Forelimb muscle (tissue), 1 donor: ENCODE results near the gene CCND1. TPM values are rescaled to one million over a fixed set of nuclear protein-coding genes. Genes with fewer than 3 reads are reported as not detected.

Experiments
- DNase-seq: peaks from one replicate; pipeline ENCODE4 v3.0.0-alpha.2; 2013; ENCODE audit warnings: low read depth
- polyA plus RNA-seq: library from polyadenylated mRNA; unstranded; fragments of 120-200 nt; gene quantifications from one replicate; pipeline ENCODE4 v1.2.1, GENCODE V29; 2013; ENCODE audit not compliant: insufficient read length

CCND1 gene
- polyA plus RNA-seq, 1 donor = 72.4 TPM

DNA sequence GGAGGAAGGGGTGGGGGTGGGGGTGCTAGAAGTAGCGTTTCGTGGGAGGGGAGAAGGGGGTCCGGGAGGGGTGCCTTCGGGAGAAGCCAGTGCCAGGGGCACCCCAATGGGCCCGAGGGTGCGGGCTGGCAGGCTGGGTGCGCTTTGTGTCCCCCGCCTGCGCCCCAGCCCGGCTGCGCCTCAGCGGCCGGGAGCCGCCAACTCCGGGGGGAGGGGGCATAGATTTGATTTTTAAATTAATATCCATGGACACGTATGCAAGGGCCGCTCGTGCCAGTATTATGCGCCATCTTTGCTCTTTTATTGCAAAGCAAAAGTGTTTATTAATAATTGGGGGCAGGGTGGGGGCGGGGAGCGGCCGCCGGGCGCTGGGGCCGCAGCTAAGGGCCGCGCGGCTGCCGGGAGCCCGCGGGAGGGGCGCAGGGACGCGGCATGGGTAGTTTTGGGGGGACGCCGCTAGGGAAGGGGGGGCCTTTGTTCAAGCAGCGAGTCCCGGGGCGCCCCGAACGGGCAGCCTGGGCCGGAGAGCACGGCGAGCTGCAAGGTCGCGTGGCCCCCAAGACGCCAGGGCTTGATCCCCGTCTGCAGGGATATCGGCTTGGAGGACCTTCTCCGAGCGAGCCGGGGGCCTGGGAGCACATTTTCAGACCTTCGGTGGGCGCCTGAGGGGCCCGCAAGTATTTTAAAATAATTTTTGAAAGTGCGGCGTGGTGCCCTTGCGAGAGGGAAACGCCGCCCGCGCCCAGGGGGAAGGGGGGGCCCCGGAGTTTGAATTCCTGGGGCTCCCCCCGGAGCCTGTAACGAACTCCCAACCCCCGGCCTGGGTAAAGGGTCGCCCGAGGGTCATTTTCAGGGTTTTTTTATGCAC is 959 bp downstream of the CCND1 start:
- no peak for DNase-seq

- DNase-seq = no peak
These were observed 1.6 kb downstream of the CCND1 start for GRCh38 chr11:69642549-69642912.

DNA sequence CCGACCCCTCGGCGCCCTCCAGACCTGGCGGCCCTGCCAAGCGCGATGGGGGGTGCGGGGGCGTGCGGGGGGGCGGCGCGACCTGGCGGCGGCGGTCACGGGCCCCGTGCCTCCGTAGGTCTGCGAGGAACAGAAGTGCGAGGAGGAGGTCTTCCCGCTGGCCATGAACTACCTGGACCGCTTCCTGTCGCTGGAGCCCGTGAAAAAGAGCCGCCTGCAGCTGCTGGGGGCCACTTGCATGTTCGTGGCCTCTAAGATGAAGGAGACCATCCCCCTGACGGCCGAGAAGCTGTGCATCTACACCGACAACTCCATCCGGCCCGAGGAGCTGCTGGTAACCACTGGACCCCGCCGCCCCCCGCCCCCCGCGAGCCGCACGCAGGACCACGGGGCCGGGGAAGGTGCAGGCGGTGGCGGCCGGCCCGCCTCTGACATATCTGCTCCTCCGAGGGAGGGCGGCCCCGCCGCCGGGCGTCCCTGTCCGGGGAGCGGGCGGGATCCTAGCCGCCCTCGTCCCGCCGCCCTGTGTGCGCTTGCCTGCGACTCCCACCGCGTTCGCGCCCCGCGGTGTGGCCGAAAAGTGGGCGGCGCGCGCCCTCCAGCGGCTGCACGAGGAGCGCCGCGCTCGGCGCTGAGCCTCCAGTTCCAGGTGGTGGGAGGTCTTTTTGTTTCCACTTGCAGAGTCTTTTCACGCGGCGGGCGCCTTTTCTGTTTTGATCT is 2.1 kb downstream of the CCND1 start:
- DNase-seq = no peak

DNA sequence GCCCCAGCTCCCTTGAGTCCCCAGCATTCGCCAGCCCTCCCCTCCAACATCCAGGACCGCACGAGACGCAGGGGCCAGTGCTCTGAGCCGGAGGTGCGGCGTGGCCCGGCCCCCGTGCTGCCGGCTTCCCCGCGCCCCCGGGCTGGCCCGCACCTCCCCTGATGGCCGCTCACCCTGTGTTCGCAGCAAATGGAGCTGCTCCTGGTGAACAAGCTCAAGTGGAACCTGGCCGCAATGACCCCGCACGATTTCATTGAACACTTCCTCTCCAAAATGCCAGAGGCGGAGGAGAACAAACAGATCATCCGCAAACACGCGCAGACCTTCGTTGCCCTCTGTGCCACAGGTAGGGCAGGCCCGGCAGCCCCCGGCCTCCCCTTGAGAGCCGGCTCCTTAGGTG is 2.7 kb downstream of the CCND1 start:
- no peak for DNase-seq

DNA sequence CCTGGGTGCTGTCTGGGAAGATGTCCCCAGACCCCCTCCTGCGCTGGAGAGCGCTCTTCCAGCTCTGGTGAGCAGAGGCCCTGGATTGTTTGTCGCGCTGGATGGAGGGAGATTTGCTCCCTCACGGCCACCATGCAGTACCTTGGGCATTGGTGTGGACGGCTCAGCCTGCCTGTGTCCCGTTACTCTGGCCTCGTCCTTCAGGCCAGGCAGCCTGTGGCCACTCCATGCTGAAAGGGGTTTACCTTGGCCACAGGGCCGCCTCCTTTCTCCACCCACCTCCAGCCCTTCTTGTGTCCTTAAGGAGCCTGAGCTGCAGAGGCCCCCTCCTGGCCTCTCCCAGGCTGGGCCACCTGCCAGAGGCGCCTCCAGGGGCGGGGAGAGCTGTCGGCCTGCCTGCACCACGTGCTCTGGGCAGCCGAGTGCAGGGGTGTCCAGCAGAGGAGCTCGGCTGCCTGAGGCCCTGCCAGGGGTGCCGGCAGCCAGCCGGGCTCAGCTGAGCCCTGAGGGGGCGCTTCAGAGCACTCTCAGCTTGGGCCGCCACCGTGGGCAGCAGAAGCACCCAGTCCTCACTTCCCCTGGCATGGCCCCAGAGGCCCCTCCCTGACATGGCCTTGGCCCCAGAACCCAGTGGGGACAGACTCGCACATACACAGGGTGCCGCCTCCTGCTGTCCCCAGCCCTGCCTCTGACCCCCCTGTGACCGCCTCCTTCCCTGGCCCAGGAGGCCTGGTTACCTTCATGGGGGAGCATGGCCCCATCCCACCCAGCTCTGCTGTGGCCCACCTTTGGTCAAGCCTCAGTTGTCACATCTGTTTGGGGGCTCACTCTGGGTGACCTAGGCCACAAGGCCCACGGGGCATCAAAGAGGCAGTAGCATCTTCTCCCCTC is 3.4 kb downstream of the CCND1 start:
- no peak for DNase-seq

- no peak for DNase-seq
These were observed 4.2 kb downstream of the CCND1 start for GRCh38 chr11:69644962-69645675.

DNA sequence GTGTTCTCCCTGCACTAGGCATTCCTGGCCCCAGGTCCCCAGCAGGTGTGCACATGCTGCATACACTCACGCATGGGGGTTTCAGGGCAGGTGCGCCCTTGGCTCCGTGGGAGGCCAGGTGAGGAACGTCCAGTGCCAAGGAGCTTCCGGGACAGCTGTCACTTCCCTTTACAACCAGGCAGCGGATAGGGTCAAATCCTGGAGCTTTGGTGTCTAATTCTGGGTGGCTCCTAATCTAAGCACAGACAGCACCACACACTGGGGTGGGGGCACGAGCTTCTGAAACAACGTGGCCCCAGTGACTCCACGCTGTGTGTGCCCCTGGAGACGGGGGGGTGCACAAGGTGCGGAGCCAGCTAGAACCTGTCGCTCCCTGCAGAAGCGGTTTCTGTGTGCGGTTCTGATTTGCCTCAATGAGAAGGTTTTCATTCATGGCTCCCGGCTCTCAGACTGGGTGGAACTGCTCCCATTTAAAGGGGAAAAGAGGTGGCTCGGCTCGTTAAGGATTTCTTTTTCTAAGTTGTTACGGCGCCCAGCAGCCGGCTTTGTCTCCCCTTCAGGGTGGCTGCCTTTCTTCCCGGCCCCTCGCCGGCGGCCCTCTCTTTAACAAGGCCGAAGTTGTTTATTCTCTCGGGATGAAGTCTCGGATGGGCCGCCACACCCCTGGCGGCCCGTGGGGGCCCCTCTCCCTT is 5.0 kb downstream of the CCND1 start:
- no peak for DNase-seq

- DNase-seq = no peak
These were observed 5.8 kb downstream of the CCND1 start for GRCh38 chr11:69646493-69647389.

DNA sequence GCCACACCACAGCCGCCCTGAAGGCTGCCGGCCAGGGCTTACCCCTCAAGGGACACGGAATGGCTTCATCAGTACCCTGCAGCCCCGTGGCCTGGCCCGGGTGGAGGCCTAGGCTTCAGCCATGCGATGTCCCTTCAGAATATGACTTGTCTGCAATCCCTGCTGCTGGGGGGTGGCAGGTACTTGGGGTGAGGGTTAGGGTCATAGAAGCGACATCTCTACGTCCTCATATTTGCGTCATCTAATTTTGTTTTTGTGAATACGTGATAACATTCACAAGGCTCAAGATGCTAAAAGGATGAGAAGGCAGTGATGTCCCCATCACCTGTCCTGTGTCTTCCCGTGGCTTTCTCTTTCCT is 6.4 kb downstream of the CCND1 start:
- DNase-seq = no peak

GRCh38 chr11:69647761-69648497 is 7.0 kb downstream of the CCND1 start:
- DNase-seq = no peak

GRCh38 chr11:69648679-69649575 is 8.0 kb downstream of the CCND1 start:
- DNase-seq = no peak

GRCh38 chr11:69649576-69649900 is 8.6 kb downstream of the CCND1 start:
- no peak for DNase-seq

- no peak for DNase-seq
These were observed 9.3 kb downstream of the CCND1 start for GRCh38 chr11:69650081-69650831.

DNA sequence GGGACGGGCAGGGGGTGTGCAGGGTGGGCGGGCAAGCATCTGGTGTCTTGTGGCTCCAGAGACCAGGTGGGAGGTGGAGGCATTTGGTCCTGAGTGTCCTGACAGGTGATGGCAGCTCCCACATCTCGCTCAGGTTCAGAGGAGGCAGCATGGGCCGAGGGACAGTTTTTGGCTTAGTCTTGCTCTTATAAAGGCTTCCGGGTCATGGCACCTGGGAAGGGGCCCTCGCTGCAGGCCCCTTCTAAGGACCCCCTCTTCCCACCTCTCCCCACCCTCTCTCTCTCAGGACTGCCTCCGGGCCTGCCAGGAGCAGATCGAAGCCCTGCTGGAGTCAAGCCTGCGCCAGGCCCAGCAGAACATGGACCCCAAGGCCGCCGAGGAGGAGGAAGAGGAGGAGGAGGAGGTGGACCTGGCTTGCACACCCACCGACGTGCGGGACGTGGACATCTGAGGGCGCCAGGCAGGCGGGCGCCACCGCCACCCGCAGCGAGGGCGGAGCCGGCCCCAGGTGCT is 9.9 kb downstream of the CCND1 start:
- no peak for DNase-seq

DNA sequence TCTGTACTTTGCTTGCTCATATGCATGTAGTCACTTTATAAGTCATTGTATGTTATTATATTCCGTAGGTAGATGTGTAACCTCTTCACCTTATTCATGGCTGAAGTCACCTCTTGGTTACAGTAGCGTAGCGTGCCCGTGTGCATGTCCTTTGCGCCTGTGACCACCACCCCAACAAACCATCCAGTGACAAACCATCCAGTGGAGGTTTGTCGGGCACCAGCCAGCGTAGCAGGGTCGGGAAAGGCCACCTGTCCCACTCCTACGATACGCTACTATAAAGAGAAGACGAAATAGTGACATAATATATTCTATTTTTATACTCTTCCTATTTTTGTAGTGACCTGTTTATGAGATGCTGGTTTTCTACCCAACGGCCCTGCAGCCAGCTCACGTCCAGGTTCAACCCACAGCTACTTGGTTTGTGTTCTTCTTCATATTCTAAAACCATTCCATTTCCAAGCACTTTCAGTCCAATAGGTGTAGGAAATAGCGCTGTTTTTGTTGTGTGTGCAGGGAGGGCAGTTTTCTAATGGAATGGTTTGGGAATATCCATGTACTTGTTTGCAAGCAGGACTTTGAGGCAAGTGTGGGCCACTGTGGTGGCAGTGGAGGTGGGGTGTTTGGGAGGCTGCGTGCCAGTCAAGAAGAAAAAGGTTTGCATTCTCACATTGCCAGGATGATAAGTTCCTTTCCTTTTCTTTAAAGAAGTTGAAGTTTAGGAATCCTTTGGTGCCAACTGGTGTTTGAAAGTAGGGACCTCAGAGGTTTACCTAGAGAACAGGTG is 11.1 kb downstream of the CCND1 start:
- DNase-seq = no peak

DNA sequence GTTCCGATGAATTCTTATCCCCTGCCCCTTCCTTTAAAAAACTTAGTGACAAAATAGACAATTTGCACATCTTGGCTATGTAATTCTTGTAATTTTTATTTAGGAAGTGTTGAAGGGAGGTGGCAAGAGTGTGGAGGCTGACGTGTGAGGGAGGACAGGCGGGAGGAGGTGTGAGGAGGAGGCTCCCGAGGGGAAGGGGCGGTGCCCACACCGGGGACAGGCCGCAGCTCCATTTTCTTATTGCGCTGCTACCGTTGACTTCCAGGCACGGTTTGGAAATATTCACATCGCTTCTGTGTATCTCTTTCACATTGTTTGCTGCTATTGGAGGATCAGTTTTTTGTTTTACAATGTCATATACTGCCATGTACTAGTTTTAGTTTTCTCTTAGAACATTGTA is 12.0 kb downstream of the CCND1 start:
- DNase-seq = no peak
